UCSD-AML1 (cell line): Measurements from ENCODE around the gene MNT.

ENCODE experiments used
- DNase-seq: peaks from one replicate; lab custom pipeline; 2025; ENCODE audit not compliant: unreplicated experiment; lab: John Stamatoyannopoulos, UW

Gene MNT

GRCh38 chr17:2335726-2336214 is 65.1 kb downstream of the MNT start:
- DNase-seq = no peak
